Measurements from ENCODE around the gene ERAL1. TPM values are rescaled to one million over a fixed set of nuclear protein-coding genes. Genes with fewer than 3 reads are reported as not detected.
"Not testable (repeated sequence)": the region's sequence is repeated elsewhere in the genome, so short reads cannot be mapped to it uniquely, and the experiment has no call there.

Gene ERAL1
- total RNA-seq, 1 experiment from 2014 or later: 70.1 TPM

GRCh38 chr17:28902819-28903545 lies 48.2 kb downstream of the ERAL1 start, which contains the start of gene DHRS13 (continued):
- TF ChIP-seq, protein P1, sequence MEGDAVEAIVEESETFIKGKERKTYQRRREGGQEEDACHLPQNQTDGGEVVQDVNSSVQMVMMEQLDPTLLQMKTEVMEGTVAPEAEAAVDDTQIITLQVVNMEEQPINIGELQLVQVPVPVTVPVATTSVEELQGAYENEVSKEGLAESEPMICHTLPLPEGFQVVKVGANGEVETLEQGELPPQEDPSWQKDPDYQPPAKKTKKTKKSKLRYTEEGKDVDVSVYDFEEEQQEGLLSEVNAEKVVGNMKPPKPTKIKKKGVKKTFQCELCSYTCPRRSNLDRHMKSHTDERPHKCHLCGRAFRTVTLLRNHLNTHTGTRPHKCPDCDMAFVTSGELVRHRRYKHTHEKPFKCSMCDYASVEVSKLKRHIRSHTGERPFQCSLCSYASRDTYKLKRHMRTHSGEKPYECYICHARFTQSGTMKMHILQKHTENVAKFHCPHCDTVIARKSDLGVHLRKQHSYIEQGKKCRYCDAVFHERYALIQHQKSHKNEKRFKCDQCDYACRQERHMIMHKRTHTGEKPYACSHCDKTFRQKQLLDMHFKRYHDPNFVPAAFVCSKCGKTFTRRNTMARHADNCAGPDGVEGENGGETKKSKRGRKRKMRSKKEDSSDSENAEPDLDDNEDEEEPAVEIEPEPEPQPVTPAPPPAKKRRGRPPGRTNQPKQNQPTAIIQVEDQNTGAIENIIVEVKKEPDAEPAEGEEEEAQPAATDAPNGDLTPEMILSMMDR (IDR thresholded peaks at IDR 0.05): peak; percentile 100
- TF ChIP-seq FOXP1 (CRISPR knock-in tag; IDR thresholded peaks at IDR 0.05; ENCODE audit: borderline replicate concordance) (peak; percentile 77), NFATC4 (CRISPR knock-in tag; IDR thresholded peaks at IDR 0.05) (no peak), GABPB1 (CRISPR knock-in tag; IDR thresholded peaks at IDR 0.05) (peak; percentile 58; the same call in 1 of the 2 replicates), SOX15 (CRISPR knock-in tag; IDR thresholded peaks at IDR 0.05) (no peak), PRRX2 (CRISPR knock-in tag; IDR thresholded peaks at IDR 0.05) (0 out of 2 replicates have a peak, but pooled peaks have one; percentile 45), FOXK1 (CRISPR knock-in tag; IDR thresholded peaks at IDR 0.05) (peak; percentile 96)

GRCh38 chr17:28903546-28903841 lies 48.7 kb downstream of the ERAL1 start:
- DNase-seq (ENCODE audit: low spot score); ATAC-seq; H3K9me3 Mint-ChIP-seq; POLR2A ChIA-PET; H3K27me3 Mint-ChIP-seq (ENCODE audit: low read depth): not testable (repeated sequence)
- CTCF ChIA-PET: interaction anchor here (0.7 to 9.0 kb wide), 11 partner anchors 9 to 184 kb away, joined by 4 to 103 read pairs (median 6); partner anchors contain the start of genes NEK8, RPL23A and TLCD1
- peaks cover 35% of the 10 kb centered on the region for H3K36me3 Mint-ChIP-seq
- 0 out of 2 replicates have a peak overlapping the region, but pooled peaks have one; percentile 12 for H3K27ac Mint-ChIP-seq
- peaks cover 29% of the 10 kb centered on the region for H3K4me1 Mint-ChIP-seq
- TF ChIP-seq, protein P2, sequence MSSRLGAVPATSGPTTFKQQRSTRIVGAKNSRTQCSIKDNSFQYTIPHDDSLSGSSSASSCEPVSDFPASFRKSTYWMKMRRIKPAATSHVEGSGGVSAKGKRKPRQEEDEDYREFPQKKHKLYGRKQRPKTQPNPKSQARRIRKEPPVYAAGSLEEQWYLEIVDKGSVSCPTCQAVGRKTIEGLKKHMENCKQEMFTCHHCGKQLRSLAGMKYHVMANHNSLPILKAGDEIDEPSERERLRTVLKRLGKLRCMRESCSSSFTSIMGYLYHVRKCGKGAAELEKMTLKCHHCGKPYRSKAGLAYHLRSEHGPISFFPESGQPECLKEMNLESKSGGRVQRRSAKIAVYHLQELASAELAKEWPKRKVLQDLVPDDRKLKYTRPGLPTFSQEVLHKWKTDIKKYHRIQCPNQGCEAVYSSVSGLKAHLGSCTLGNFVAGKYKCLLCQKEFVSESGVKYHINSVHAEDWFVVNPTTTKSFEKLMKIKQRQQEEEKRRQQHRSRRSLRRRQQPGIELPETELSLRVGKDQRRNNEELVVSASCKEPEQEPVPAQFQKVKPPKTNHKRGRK (CRISPR knock-in tag; IDR thresholded peaks at IDR 0.05; ENCODE audit: borderline replicate concordance): 0 out of 2 replicates have a peak, but pooled peaks have one; percentile 18
- peak overlapping the region; percentile 47 for H3K4me3 Mint-ChIP-seq

DNA sequence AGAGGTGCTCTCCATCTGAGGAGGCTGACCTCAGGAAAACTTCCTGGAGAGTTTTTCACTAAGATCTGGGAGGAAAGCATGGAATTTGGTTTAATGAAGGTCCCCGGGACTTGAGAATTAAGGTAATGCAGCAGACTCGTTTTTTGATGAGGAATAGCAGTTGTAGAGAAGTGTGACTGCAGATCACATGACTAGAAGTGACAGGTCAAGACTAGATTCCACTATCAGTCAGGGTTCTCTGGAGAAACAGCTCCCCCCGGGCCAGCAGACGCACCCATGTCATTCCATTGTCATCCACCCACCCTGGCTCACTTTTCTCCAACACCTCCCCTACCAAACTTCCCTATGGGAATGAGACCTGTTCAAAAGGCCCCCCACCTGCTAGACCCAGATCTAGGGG lies 50.0 kb downstream of the ERAL1 start:
- peak overlapping the region; percentile 24 for H3K27ac Mint-ChIP-seq
- H3K9me3 Mint-ChIP-seq: no peaks in the 10 kb centered on the region
- DNase-seq (ENCODE audit: low spot score) (no peak), ATAC-seq (no peak)
- POLR2A ChIA-PET: interaction anchor here (0.6 kb wide), 2 partner anchors 14 to 22 kb away, joined by 3 to 4 read pairs; no protein-coding TSS in a partner anchor
- peaks cover 39% of the 10 kb centered on the region for H3K36me3 Mint-ChIP-seq
- no peak overlapping the region for H3K4me3 Mint-ChIP-seq
- TF ChIP-seq FOXK1 (CRISPR knock-in tag; IDR thresholded peaks at IDR 0.05): no peak
- no peak for TF ChIP-seq JUN (CRISPR knock-in tag; IDR thresholded peaks at IDR 0.05)
- TF ChIP-seq ELF4 (CRISPR knock-in tag; IDR thresholded peaks at IDR 0.05; ENCODE audit: low read depth): no peak
- TF ChIP-seq ZNF232 (CRISPR knock-in tag; IDR thresholded peaks at IDR 0.05): no peak
- no peak for TF ChIP-seq NFYB (CRISPR knock-in tag; conservative IDR thresholded peaks at IDR 0.05; ENCODE audit: low read depth)
- TF ChIP-seq SMAD4 (CRISPR knock-in tag; IDR thresholded peaks at IDR 0.05): no peak
- no peak for TF ChIP-seq ZNF396 (CRISPR knock-in tag; IDR thresholded peaks at IDR 0.05; ENCODE audit: borderline replicate concordance)
- TF ChIP-seq ESRRA (CRISPR knock-in tag; IDR thresholded peaks at IDR 0.05; ENCODE audit: borderline replicate concordance): no peak
- H3K4me1 Mint-ChIP-seq: peaks cover 39% of the 10 kb centered on the region
- CTCF ChIA-PET: interaction anchor here (0.5 to 9.0 kb wide), 6 partner anchors 32 to 212 kb away, joined by 3 to 103 read pairs (median 4); partner anchors contain the start of genes NEK8 and TLCD1
- H3K27me3 Mint-ChIP-seq (ENCODE audit: low read depth): no peaks in the 10 kb centered on the region

GRCh38 chr17:28906276-28906675 lies 51.5 kb downstream of the ERAL1 start:
- Mint-ChIP-seq H3K9me3 (no peaks in the 10 kb centered on the region), H3K4me1 (peaks cover 47% of the 10 kb centered on the region), H3K27me3 (ENCODE audit: low read depth) (no peaks in the 10 kb centered on the region), H3K36me3 (peaks cover 47% of the 10 kb centered on the region), H3K27ac (peak overlapping the region; percentile 57; the same call in 1 of the 2 replicates), H3K4me3 (no peak overlapping the region)
- no peak for ATAC-seq
- ChIA-PET POLR2A (no interaction called here), CTCF (interaction anchor here (2.2 to 9.0 kb wide), 2 partner anchors 47 to 178 kb away, joined by 8 to 103 read pairs; partner anchors contain the start of genes NEK8 and TLCD1)
- no peak for DNase-seq (ENCODE audit: low spot score)
- no peak for TF ChIP-seq FOXJ3 (CRISPR knock-in tag; IDR thresholded peaks at IDR 0.05; ENCODE audit: borderline replicate concordance)
- TF ChIP-seq E2F1 (CRISPR knock-in tag; IDR thresholded peaks at IDR 0.05): no peak
- no peak for TF ChIP-seq PRRX2 (CRISPR knock-in tag; IDR thresholded peaks at IDR 0.05)
- TF ChIP-seq, protein P1 (IDR thresholded peaks at IDR 0.05): no peak
- no peak for TF ChIP-seq MLX (CRISPR knock-in tag; IDR thresholded peaks at IDR 0.05)
- TF ChIP-seq NFYB (CRISPR knock-in tag; conservative IDR thresholded peaks at IDR 0.05; ENCODE audit: low read depth): no peak
- no peak for TF ChIP-seq ETV6 (CRISPR knock-in tag; IDR thresholded peaks at IDR 0.05)

Measured in WTC11 (cell line).